Gastroesophageal sphincter (tissue), 3 donors: ENCODE results near the gene DAAM1.

ENCODE experiments used
- EP300 ChIP-seq: sonication (generic); formaldehyde crosslinking; IDR thresholded peaks from one replicate; pipeline ENCODE4 v1.6.1; 2017; ENCODE audit warnings: antibody characterized with exemption, mild to moderate bottlenecking
- POLR2A ChIP-seq, 2 donors: fragments of 450-650 bp; IDR thresholded peaks; one replicate each; pipeline ENCODE4 v1.6.1; 2017; ENCODE audit warnings: antibody characterized with exemption in 2 of 2, mild to moderate bottlenecking in 2 of 2, moderate library complexity in 1 of 2
- POLR2AphosphoS5 ChIP-seq: sonication (generic); formaldehyde crosslinking; IDR thresholded peaks from one replicate; pipeline ENCODE4 v1.6.1; 2017; ENCODE audit warnings: antibody characterized with exemption
- TF ChIP-seq, protein P1 (sequence below), 4 experiments: fragments of 200-600 bp in 2 of 4; fragments of 450-650 bp in 2 of 4; sonication (generic) in 1 of 4; IDR thresholded peaks; one replicate each; pipeline ENCODE4 v1.5.1; 2017 to 2019; ENCODE audit warnings: antibody characterized with exemption in 4 of 4, mild to moderate bottlenecking in 2 of 4, moderate library complexity in 2 of 4

DNA sequence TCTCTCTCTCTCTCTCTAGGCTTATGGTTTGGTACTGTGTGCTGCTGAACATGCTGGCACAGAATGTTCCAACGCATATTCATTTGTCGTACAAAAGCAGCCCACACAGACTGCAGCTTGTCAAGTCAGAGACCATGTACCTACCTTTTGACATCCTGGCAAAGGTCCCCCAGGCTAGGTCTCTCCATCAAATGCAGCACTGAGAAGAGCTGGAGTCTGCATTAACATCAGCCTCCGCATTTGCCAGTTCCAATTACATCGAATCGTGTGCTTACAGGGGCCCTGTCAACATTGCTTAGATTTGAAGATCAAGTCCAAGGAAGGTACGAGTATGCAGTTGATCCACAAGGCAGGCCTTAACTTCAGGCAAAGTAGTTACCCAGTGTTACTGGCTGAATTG is 228.8 kb downstream of the DAAM1 start:
- TF ChIP-seq, protein P1, sequence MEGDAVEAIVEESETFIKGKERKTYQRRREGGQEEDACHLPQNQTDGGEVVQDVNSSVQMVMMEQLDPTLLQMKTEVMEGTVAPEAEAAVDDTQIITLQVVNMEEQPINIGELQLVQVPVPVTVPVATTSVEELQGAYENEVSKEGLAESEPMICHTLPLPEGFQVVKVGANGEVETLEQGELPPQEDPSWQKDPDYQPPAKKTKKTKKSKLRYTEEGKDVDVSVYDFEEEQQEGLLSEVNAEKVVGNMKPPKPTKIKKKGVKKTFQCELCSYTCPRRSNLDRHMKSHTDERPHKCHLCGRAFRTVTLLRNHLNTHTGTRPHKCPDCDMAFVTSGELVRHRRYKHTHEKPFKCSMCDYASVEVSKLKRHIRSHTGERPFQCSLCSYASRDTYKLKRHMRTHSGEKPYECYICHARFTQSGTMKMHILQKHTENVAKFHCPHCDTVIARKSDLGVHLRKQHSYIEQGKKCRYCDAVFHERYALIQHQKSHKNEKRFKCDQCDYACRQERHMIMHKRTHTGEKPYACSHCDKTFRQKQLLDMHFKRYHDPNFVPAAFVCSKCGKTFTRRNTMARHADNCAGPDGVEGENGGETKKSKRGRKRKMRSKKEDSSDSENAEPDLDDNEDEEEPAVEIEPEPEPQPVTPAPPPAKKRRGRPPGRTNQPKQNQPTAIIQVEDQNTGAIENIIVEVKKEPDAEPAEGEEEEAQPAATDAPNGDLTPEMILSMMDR (IDR thresholded peaks at IDR 0.05): no peak
- TF ChIP-seq POLR2A (IDR thresholded peaks at IDR 0.05): no peak
- no peak for TF ChIP-seq EP300
- no peak for TF ChIP-seq POLR2AphosphoS5
